Measurements from ENCODE around the gene SEC61G. TPM values are rescaled to one million over a fixed set of nuclear protein-coding genes. Genes with fewer than 3 reads are reported as not detected.
A peak's percentile ranks its signal among the peaks of the same experiment; 100 is the strongest.

The SEC61G gene
- total RNA-seq, 1 donor from 2014 or later, result 489 TPM

DNA sequence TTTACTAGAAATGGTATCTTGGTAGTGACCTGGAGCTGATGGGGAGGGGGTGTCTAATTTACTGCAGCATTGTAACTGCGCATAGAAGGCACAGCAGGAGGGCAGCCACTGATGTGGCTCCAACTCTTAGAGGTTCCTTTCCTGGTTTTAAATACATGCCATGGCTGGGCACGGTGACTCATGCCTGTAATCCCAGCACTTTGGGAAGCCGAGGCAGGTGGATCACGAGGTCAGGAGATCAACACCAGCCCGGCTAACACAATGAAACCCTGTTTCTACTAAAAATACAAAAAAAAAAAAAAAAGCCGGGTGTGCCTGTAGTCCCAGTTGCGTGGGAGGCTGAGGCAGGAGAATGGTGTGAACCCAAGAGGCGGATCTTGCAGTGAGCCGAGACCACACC is 19.2 kb upstream of the SEC61G start:
- H3K27me3 ChIP-seq (ENCODE audit: control insufficient read depth, insufficient read depth, low read length), result no peaks in the 10 kb centered on the region
- DNase-seq (ENCODE audit: low read depth) (peak; percentile 11), FAIRE-seq (no peak)
- TF ChIP-seq, protein P1, sequence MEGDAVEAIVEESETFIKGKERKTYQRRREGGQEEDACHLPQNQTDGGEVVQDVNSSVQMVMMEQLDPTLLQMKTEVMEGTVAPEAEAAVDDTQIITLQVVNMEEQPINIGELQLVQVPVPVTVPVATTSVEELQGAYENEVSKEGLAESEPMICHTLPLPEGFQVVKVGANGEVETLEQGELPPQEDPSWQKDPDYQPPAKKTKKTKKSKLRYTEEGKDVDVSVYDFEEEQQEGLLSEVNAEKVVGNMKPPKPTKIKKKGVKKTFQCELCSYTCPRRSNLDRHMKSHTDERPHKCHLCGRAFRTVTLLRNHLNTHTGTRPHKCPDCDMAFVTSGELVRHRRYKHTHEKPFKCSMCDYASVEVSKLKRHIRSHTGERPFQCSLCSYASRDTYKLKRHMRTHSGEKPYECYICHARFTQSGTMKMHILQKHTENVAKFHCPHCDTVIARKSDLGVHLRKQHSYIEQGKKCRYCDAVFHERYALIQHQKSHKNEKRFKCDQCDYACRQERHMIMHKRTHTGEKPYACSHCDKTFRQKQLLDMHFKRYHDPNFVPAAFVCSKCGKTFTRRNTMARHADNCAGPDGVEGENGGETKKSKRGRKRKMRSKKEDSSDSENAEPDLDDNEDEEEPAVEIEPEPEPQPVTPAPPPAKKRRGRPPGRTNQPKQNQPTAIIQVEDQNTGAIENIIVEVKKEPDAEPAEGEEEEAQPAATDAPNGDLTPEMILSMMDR (IDR thresholded peaks at IDR 0.05; ENCODE audit: insufficient read depth, low read length, severe bottlenecking), result no peak
- H3K36me3 ChIP-seq (ENCODE audit: control insufficient read depth, insufficient read depth, low read length), result no peaks in the 10 kb centered on the region
- H3K4me3 ChIP-seq (ENCODE audit: low read depth, low read length), result no peak overlapping the region

DNA sequence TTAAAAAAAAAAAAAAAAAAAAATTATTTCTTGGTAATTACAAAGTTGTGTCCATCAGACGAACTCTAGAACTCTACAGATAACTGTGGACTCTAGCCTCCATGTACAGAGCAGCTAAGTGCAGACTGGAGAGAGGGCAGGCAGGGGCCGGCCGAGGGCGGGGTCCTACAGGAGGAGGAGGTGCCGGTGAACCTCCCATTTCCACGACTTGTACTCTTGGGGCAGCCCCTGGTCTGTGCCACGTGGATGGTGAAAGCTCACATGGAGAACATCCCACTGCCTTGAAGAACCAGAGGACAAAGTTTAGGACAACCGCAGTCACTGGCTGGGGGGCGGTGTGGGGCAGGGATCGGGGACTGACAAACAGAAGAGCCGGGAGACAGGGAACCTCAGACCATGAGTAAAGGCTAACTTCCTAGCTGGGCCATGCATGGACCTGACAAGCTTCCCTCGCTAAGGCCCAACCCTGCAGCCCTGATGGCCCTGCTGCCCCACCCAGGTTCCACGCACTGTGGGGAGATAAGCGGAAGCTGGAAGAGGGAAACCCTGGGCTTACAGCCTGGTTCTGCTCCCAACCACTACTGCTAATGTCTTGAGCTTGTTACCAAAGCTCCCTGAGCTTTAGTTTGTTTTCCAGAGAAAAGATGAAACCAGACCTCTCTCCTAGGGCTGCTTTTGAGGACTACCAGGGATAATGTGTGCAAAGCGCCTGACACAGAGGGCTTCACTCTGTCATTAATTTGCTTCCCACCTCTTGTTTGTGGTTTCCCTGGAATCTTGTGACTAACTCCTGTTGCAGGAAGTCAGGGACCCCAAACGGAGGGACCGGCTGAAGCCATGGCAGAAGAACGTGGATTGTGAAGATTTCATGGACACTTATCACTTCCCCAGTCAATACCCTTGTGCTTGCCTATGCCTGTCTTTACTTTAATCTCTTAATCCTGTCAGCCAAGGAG is 16.1 kb upstream of the SEC61G start:
- no peak for FAIRE-seq
- H3K27me3 ChIP-seq (ENCODE audit: control insufficient read depth, insufficient read depth, low read length), result no peaks in the 10 kb centered on the region
- no peak overlapping the region for H3K4me3 ChIP-seq (ENCODE audit: low read depth, low read length)
- TF ChIP-seq, protein P1 (IDR thresholded peaks at IDR 0.05; ENCODE audit: insufficient read depth, low read length, severe bottlenecking), result no peak
- H3K36me3 ChIP-seq (ENCODE audit: control insufficient read depth, insufficient read depth, low read length), result no peaks in the 10 kb centered on the region
- DNase-seq (ENCODE audit: low read depth), result no peak

DNA sequence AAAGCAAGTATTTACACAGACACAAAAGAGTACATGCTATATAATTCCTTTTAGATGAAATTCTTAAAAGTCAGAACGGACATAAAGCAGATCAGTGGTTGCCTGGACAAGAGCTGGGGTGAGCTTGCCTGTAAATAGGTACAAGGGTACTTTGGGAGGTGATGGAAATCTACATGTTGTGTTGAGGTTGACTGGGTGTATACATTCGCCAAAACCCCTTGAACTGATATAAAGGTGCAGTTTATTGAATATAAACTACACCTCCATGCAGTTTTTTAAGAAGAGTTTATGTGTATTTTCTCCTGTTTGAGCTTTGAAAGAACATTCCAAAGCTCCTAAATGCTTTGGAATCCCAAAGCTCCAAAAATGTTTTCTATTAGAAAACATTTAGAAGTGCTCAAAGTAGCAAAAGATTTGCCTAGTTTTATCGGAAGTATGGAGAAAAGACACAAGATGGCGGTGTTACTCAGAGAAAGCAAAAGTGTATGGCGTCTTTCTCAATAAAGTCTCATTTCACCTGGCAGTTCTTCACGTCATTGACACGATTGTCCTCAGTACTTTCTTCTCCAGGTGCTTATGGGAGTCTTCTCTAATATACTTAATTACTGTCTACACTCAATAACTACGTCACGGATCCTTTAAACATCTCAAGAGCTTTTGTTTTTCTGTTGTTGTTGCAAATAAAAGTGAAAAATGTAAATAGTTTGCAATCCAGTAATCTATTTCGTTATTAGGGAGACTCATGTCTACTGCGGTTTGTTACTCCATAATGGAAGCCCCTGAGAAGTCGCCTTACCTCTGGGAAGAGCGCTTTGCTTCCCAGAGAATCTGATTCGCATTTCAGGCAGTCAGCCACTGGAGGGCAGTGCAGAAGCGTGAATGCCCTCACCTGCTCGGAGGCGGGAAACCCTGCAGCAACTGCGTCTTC is 14.7 kb upstream of the SEC61G start:
- peak; percentile 79 for DNase-seq (ENCODE audit: low read depth)
- Histone ChIP-seq H3K4me3 (ENCODE audit: low read depth, low read length) (peak overlapping the region; percentile 26), H3K36me3 (ENCODE audit: control insufficient read depth, insufficient read depth, low read length) (no peaks in the 10 kb centered on the region), H3K27me3 (ENCODE audit: control insufficient read depth, insufficient read depth, low read length) (no peaks in the 10 kb centered on the region)
- FAIRE-seq, result no peak
- TF ChIP-seq, protein P1 (IDR thresholded peaks at IDR 0.05; ENCODE audit: insufficient read depth, low read length, severe bottlenecking), result peak; percentile 84

DNA sequence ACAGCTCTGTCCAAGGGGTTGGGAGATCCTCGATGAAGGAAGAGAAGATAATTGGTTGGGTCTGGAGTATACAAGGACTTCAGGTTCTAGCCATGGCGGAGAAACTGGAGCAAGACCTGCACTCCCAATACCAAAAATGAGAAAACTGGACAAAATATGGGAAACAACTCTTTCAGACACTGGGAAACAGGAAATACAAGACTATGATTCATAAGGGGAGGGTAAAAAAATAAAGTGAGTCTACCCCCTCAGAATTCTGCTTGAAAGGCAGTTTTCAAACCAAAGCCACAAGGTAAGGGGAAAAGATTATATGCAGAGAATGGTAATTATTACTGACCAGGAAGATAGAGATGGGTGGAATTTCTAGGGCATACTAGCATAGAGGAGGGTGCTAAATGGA is 10.2 kb upstream of the SEC61G start:
- no peak for FAIRE-seq

DNA sequence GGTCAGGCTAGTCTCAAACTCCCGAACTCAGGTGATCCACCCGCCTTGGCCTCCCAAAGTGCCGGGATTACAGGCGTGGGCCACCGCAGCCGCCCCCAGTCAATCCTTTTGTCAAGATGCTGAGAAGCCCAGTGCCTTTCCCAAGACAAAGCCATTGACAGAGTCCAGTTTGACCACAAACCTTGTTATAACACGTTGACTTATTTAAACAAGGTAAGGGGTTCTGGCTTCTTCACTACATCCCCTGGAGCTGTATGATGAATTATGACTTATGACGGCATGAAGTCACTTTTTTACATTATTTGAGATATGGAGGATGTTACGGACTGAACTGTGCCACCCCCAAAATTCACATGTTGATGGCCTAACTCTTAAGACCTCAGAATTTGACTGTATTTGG is 5.8 kb upstream of the SEC61G start:
- no peak for FAIRE-seq
- TF ChIP-seq, protein P1 (IDR thresholded peaks at IDR 0.05; ENCODE audit: insufficient read depth, low read length, severe bottlenecking), result no peak
- no peaks in the 10 kb centered on the region for H3K27me3 ChIP-seq (ENCODE audit: control insufficient read depth, insufficient read depth, low read length)

More for the DNA sequence above, 10.2 kb upstream of the SEC61G start:
- Histone ChIP-seq H3K27me3 (ENCODE audit: control insufficient read depth, insufficient read depth, low read length) (no peaks in the 10 kb centered on the region), H3K4me3 (ENCODE audit: low read depth, low read length) (no peak overlapping the region), H3K36me3 (ENCODE audit: control insufficient read depth, insufficient read depth, low read length) (no peaks in the 10 kb centered on the region)
- DNase-seq (ENCODE audit: low read depth), result peak; percentile 57
- TF ChIP-seq, protein P1 (IDR thresholded peaks at IDR 0.05; ENCODE audit: insufficient read depth, low read length, severe bottlenecking), result no peak

More for the DNA sequence above, 5.8 kb upstream of the SEC61G start:
- peak; percentile 89 for DNase-seq (ENCODE audit: low read depth)
- H3K4me3 ChIP-seq (ENCODE audit: low read depth, low read length), result no peak overlapping the region
- H3K36me3 ChIP-seq (ENCODE audit: control insufficient read depth, insufficient read depth, low read length), result no peaks in the 10 kb centered on the region
